GOT3 (cell line): ENCODE data around the gene VIM.

Experiments
- DNase-seq: peaks from one replicate; lab custom pipeline; 2025; ENCODE audit warnings: mixed read lengths; lab: John Stamatoyannopoulos, UW

The VIM gene

DNA sequence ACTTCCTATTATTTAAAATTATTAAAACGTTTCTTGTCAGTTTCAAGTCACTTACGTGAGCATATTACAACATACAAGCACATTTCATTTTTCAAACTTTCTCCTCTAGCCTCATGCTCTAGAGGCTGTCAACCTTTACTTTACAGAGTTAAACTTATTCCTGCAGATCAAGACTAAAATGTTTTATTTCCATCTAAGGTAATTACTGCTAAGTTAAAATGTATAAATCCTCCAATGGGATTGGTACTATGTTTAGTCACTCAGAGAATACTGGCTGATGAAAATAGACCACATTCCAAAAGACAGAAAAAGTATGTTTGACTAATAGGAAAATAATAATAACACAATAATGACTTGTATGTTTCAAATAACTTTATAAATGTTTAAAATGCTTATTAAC is 18.2 kb upstream of the VIM start:
- no peak for DNase-seq

- no peak for DNase-seq
These were observed 17.7 kb upstream of the VIM start for GRCh38 chr10:17210361-17210760.

DNA sequence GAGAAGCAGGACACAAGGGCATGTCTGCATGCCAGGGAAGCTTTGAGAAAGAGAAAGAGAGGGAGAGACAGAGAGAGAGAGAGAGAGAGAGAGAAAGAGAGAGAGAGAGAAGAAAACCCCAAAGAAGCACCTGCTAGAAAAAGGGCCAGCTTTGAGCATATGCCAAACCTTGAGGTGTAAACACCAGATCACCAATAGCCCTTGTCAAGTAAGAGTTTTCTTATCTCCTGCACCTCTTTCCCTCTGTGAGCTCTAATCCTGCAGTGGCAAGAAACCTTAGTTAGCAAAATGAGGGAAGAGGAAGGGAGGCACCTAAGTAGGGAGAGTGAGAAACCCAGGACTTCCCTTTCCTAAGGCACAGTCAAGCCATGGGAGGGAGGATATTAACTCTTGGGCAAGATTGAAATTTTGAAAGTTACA is 15.2 kb upstream of the VIM start:
- no peak for DNase-seq

DNA sequence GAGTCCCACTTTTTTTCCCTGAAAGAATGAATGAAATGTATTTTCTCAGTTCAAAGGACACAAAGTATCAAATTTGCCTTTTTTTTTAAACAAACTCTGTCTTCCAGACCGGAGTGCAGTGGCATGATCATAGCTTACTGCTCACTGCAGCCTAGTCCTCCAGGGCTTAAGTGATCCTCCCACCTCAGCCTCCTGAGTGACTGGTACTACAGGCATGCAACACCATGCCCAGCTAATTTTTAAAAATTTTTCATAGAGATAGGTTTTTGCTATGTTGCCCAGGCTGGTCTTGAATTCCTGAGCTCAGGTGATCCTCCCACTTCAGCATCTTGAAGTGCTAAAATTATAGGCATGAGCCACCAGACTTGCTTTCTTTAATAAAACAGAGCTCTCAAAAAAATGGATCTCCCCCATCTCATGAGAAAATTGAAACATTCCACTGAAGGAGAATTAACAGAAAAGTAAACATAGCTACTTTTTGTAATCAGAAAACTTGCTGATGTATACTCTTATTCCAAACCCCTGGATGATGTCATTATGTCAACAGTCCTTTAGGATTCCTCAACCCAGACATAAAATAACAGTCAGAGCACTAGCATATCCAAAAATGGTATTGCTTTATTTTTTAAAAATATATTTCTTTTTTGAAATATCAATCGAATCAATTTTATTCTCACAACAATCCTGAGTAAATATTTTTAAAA is 14.2 kb upstream of the VIM start:
- DNase-seq, result no peak

GRCh38 chr10:17214526-17214925 is 13.5 kb upstream of the VIM start:
- no peak for DNase-seq

- no peak for DNase-seq
These were observed 12.9 kb upstream of the VIM start for GRCh38 chr10:17214971-17215781.

GRCh38 chr10:17215782-17216122 is 12.3 kb upstream of the VIM start:
- DNase-seq, result no peak

DNA sequence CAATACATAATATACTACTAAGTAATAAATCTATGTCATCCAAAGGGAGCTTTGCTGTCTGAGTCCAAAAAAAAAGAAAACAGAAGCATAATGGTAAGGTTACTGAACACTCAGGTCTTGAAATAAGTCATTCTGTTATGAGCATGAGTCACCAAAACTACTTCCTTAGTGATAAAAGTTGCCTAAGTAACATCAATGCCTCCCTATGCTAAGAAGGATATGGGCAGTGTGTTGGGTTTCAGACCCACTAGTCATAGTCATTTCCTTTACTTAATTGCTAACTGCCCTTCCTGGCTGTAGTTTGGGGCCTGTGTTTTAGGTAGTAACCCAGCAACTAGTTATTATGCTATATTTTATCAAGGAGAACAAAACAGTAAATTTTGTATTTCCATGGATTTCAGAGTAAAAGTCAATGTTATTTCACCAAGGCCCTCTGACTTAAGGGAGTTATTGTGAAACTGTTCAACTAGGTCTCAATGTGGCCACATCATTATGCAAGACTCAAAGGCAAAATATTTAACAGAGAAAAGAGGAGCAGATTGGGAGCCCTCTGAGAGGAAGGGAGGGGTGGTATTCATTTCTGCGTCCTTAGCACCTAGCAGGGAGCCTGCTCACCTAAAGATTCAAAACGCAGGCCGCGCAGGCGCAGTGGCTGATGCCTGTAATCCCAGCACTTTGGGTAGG is 11.7 kb upstream of the VIM start:
- DNase-seq, result no peak

DNA sequence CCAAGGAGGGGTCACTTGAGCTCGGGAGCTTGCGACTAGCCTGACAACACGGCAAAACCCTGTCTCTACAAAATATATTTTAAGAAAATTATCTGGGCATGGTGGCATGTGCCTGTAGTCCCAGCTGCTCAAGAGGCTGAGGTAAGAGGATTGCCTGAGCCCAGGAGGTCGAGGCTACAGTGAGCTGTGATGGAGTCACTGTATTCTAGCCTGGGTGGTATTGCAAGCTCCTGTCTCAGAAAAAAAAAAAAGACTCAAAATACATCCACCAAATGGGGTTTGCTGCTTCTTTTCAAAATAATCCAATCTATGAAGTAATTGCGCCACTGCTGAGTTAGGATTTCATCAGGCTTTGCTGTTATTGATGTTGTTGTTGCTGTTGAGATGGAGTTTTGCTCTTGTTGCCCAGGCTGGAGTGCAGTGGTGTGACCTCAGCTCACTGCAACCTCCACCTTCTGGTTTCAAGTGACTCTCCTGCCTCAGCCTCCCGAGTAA is 11.1 kb upstream of the VIM start:
- DNase-seq, result no peak

GRCh38 chr10:17217631-17218232 is 10.3 kb upstream of the VIM start:
- DNase-seq, result no peak

DNA sequence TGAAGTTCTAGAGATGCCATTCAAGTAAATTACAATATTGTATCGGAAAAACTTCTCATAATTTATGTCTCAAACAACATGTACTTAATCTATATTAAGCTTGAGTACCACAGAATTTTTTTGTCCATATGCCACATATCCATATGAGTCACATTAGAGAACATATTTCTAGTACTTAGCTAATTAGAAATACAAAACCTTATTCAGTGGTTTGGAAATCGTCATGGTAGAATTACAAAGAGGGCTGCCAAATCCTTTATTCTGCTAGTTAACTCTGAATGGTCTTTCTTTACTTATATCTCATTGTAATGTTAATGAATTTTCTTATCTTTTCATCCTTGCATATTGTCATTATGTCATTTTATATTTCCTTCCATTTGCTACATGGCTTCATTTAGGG is 9.0 kb upstream of the VIM start:
- no peak for DNase-seq

GRCh38 chr10:17220652-17221100 is 7.4 kb upstream of the VIM start:
- DNase-seq, result no peak

DNA sequence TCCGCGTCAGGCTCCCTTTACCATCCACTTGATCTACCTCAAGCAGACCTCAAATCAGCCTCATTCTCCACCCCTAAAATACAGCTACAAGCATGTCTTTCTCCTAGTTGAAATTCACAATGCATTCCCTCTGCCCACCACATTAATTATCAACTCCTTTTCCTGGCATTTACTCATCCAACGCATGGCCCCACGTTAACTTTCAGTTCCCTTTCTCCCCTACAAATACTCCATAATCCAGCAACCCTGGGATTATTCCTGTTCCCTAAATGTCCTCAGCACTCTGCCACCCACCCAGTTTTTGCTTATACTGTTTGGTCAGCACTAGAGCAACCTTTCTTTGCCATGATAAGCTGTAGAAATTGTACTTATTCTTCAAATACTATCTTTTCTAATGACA is 5.7 kb upstream of the VIM start:
- DNase-seq, result no peak

- no peak for DNase-seq
These were observed 2.2 kb upstream of the VIM start for GRCh38 chr10:17225808-17226207.

DNA sequence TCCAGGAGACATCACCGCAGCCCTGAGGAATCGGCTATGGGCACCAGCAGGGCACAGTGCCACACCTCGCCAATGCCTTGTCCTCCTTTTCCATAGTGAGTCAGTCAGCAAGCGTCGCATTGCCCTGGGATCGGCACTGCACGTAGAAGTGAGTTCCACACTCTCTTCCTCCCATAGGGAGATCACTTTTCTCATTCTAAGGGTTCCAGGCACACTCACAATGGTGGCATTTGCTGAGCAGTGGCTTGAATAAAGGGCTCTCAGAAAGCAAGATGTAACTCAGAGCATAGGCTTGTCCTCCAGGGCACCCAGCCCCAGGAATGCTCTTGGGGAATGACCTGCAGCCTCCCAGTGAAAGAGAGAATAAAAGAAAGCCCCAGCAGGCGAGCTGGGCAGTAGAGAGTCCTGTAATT is 1.1 kb upstream of the VIM start:
- DNase-seq, result no peak

GRCh38 chr10:17227367-17228090 is 512 bp upstream of the VIM start:
- no peak for DNase-seq

GRCh38 chr10:17229016-17229716 is 1.1 kb downstream of the VIM start:
- DNase-seq, result peak; percentile 90

DNA sequence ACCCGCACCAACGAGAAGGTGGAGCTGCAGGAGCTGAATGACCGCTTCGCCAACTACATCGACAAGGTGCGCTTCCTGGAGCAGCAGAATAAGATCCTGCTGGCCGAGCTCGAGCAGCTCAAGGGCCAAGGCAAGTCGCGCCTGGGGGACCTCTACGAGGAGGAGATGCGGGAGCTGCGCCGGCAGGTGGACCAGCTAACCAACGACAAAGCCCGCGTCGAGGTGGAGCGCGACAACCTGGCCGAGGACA is 1.6 kb downstream of the VIM start:
- DNase-seq, result no peak

GRCh38 chr10:17229967-17230682 is 2.1 kb downstream of the VIM start:
- DNase-seq, result peak; percentile 50

DNA sequence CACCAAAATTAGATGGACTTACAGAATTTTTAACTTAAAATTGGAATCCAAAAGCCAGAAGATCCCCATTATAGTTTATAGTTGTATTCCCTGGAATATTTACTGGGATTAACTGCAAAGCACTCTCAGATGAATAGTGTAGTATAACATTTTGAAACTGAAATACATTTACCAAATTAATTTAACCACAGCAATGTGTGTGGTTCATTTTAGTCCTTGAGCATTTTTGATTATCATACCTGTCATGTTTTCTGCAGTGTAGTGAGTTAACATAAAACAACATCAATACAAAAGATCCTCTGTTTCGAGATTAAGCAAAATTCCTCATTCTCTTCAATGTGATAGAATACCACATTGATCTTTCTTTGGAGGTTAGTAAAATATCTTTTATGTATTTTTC is 3.7 kb downstream of the VIM start:
- no peak for DNase-seq
